GM18505 (cell line): Measurements from ENCODE around the gene DHRS12.

ENCODE experiments used
- ATAC-seq: cut with Tn5 transposase; IDR thresholded peaks from one replicate; pipeline ENCODE4 v1.9.1; 2021; ENCODE audit not compliant: unreplicated experiment
- POLR2A ChIP-seq: IDR thresholded peaks from 4 replicates; pipeline ENCODE4 v1.6.1; 2011; ENCODE audit warnings: borderline replicate concordance; ENCODE audit not compliant: insufficient read depth, insufficient read length; ENCODE audit errors: extremely low read depth

DHRS12 gene

DNA sequence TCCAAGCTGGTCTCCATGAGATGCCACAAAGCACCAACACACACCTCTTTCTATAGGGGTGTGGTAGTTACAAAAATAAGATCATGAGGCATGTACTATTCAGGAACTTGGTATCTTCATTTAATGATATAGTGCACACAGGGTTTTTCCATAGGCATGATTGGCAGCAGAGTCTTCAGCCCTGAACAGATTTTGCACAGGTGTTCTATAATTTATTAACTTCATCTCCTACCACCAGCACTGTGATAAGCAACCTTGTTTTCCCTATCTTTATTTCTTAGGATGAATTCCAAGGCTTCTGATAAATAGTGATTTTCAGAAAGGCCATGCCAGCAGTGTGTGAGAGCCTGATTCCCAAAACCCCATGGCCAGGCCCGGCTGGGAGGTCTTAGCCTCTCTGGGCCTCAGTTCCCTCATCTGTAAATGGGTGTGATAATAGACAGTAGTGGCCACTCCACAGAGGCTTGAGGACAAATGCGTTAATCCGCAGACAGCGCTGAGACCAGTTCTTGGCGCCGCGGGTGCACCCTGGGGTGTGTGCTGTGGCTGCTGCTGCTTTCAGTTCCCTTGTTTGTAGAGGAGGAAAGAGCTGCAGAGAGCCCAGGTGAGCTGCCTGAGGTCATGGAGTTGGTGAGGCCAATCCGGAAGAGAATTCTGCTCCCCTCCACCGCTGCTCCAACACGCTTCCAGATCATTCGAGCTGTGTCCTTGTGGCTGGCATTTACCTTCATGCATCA is 33.1 kb downstream of the DHRS12 start:
- ATAC-seq: no peak
- no peak for TF ChIP-seq POLR2A

GRCh38 chr13:51770160-51770559 is 33.8 kb downstream of the DHRS12 start:
- no peak for ATAC-seq

GRCh38 chr13:51769455-51770127 is 34.4 kb downstream of the DHRS12 start:
- no peak for ATAC-seq
- no peak for TF ChIP-seq POLR2A

More at GRCh38 chr13:51770160-51770559, 33.8 kb downstream of the DHRS12 start:
- TF ChIP-seq POLR2A: no peak

DNA sequence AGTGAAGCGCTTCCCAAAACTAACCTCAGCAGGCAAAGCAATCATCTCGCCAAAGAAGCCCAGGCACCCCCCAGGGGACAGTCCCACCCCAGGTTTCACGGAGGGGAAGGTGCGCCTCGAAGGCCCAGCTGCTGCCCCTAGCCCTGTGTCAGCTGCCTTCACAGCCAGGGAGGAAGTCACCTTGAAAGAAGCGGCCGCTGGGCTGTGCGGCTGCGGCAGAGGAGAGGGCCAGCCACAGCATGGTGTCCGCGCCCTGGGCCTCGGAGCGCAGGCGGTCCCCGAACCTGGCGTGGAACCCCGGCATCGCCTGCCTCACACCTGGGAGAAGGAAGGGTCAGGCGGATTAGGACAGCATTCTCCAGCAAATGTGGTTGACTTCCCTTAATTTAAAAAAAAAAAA is 35.0 kb downstream of the DHRS12 start:
- no peak for TF ChIP-seq POLR2A
- ATAC-seq: no peak

DNA sequence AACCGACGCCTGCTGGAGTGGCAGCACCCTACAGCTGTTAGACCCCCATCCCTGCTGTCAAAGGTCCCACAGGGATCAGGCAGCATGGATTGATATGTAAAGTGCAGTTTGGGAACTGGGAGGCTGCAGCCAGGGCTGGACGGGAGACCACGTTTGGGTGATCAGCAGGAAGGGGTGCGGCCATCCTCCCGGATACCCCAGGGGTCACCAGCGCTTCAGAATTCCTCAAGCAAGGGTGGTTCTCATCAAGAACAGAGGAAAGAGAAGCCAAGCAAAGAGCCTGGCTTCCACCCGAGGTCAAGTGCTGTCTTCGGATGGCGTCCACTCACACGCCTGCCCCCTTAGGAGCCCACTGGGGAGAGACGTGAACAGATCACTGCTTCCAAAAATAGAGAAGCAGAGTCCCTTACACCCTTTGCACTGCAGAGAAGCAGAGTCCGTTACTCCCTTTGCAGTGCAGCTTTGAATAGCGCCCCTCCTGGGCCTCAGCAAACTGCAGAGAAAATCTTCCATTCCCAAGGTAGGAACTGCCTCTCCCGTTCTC is 35.5 kb downstream of the DHRS12 start:
- ATAC-seq: no peak
- no peak for TF ChIP-seq POLR2A

DNA sequence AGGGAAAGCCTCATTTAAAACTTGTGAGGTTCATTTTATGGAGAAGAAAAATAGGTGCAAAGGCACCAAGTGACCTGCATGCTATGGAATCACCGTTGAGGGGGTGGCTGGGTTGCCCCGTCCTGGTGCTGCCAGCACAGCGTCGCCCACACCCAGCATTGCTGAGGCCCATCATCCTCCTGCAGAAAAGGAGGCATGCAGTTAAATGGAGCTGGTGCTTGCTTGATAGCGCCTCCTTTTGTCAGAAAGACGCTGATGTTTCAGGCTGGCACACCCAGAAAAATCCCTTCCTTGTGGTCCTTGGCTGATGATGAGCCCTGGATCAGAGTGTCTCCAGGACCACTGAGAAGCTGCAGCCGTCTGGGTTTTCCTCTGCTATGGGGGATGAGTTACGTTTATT is 36.9 kb downstream of the DHRS12 start:
- no peak for TF ChIP-seq POLR2A
- ATAC-seq: no peak

DNA sequence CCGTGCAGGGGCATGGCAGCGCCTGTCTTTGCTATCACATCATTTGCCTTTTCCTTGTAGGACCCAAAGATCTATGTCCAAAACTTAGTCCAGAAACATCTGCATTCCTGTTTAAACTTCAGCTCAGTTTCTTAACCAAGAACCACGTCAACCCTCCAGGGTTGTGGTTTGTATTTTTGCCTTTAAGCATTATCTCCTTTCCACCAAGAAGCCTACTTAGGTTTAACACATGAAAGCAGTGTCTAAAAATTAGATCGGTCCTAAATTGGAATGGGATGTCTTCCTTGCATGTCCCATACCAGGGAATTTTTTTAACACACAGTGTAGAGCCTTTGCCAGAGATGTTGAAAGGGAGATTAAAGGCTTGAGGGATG is 38.8 kb downstream of the DHRS12 start:
- no peak for TF ChIP-seq POLR2A
- ATAC-seq: no peak

DNA sequence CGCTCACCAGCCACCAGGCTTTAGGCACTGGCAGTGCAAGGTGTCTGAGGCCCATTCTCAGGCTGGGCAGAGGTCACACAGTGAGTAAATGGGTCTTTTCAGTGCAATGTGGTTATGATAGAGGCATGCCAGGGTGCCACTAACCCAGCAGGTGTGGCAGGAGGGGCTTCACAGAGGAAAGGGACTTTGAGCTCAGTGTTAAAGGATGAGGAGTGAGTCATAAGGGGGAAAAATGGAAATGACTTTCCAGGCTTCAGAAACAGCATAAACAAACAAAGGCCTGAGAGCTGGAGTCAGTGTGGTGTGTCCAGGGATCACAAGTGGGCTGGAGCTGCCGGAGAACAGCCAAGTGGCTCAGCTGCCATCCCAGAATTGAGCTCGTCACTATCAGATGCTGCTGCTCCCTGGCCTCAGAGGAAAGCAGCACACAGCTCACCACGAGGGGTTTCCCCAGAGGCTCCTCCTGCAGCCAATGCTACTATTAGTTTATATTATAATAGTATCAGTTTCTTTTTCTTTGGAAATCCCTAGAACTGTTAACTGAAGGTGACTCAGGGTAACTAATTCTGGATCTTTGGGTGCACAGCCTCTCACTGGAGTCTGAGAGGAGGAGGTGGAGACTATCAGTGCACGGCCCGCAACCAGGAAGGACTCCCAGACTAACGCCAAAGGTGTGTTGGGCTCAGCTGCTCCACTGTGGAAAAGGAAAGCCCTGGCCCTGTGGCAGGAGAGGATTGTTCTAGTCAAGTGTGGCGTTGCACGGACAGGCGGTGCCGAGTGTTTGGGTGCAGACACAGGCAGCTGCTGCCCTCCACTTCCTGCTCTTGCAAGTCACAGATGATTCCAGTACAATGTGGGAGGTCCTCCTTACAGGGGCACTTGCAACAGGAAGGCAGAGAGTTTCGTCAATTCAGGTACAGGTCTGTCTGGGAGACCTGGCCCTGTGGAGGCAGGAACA is 39.5 kb downstream of the DHRS12 start:
- TF ChIP-seq POLR2A: peak; percentile 41

DNA sequence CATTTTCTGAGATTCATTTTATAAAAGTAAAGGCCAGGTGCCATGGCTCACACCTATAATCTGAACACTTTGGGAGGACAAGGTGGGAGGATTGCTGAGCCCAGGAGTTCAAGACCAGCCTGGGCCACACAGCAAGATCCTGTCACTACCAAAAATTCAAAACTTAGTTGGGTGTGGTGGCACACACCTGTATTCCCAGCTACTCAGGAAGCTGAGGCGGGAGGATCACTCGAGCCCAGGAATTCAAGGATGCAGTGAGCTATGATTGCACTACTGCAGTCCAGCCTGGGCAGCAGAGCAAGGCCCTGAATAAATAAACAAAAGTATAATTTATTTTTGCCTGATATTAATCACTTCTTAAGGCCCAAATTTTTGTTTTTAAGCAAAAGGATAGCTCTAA is 40.5 kb downstream of the DHRS12 start:
- ATAC-seq: no peak
- no peak for TF ChIP-seq POLR2A

More for the DNA sequence above, 39.5 kb downstream of the DHRS12 start:
- peak; percentile 78 for ATAC-seq

GRCh38 chr13:51761643-51762350 is 42.2 kb downstream of the DHRS12 start:
- no peak for TF ChIP-seq POLR2A
- no peak for ATAC-seq

DNA sequence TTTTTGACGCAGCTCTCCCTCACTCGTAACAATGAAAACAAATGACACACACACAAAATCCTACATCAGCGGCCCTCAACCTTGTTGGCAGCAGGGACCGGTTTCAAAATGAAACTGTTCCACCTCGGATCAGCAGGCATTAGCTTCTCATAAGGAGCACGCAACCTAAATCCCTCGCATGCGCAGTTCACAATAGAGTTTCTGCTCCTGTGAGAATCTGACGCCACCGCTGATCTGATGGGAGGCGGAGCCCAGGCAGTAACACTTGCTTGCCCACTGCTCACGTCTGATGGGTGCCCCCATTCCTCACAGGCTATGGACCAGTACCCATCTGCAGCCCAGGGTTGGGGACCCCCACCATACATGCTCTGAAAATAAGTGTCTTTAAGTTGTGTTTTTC is 43.4 kb downstream of the DHRS12 start:
- no peak for TF ChIP-seq POLR2A

DNA sequence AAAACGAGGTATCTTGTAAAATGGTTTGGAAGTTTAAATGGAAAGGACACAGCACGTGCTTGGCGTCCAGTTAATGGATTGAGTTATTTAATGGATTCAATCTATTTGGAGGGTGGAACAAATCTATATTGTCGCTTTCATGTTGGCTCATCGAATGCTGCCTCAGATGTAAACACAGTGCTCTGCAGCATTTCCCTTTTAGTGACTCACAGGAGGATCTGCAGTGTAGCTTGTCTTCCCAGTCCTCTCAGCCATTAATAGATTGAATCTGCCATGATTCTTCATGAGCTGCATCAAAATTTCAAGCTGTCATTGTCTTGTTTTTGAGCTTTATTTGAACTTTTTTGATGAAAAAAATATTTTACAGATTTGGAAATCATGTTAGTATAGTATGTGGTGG is 44.7 kb downstream of the DHRS12 start:
- TF ChIP-seq POLR2A: no peak
- no peak for ATAC-seq

More for the DNA sequence above, 43.4 kb downstream of the DHRS12 start:
- ATAC-seq: no peak

- no peak for ATAC-seq
- no peak for TF ChIP-seq POLR2A
These were observed 45.3 kb downstream of the DHRS12 start for GRCh38 chr13:51758691-51759090.

DNA sequence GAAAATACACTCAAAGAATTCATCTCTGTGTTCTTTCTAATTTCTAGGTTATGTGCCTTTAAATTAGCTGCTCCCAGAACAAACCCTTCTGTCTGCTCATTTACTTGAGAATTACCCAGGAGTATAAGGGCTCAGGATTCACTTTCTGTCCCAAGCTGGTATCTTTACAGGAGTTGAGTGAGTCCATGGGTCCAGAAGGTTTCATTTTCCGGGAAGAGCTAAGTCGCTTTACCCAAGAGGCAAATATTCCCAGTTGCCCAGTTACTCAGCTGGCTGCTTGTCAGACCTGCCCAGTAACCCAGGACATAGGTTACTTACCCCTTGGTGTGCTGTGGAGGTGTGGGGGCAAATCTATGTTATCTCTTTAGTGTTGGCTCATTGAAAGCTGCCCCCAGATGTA is 47.3 kb downstream of the DHRS12 start:
- ATAC-seq: no peak

More for the DNA sequence above, 47.3 kb downstream of the DHRS12 start:
- TF ChIP-seq POLR2A: no peak
